HG03520 (cell line): ENCODE measurements around the gene RAD18.
A peak's percentile ranks its signal among the peaks of the same experiment; 100 is the strongest.

Experiments used
- ATAC-seq: cut with Tn5 transposase; IDR thresholded peaks from one replicate; pipeline ENCODE4 v1.9.1; 2021; ENCODE audit warnings: mild to moderate bottlenecking, moderate library complexity; ENCODE audit not compliant: unreplicated experiment

The RAD18 gene

GRCh38 chr3:8963137-8963853 is at the start of gene RAD18:
Gene RAD18 (minus strand): TSS chr3:8963472. CDS start chr3:8963385, 87 bp downstream.
- ATAC-seq, result peak; percentile 83

GRCh38 chr3:9012521-9012920 is 49.2 kb upstream of the RAD18 start:
- ATAC-seq, result no peak

- no peak for ATAC-seq
Measured at GRCh38 chr3:9009976-9010545, 46.8 kb upstream of the RAD18 start.

- ATAC-seq, result no peak
Measured at GRCh38 chr3:9008550-9009255, 45.4 kb upstream of the RAD18 start.

- ATAC-seq, result no peak
Measured at GRCh38 chr3:9007928-9008327, 44.7 kb upstream of the RAD18 start.

- no peak for ATAC-seq
Measured at GRCh38 chr3:9007213-9007612, 43.9 kb upstream of the RAD18 start.

- ATAC-seq, result no peak
Measured at GRCh38 chr3:9000041-9000440, 36.8 kb upstream of the RAD18 start.

GRCh38 chr3:8997151-8997550 is 33.9 kb upstream of the RAD18 start:
- no peak for ATAC-seq

GRCh38 chr3:8996681-8997121 is 33.4 kb upstream of the RAD18 start:
- no peak for ATAC-seq

- ATAC-seq, result no peak
Measured at GRCh38 chr3:8996216-8996615, 32.9 kb upstream of the RAD18 start.

GRCh38 chr3:8994226-8994625 is 31.0 kb upstream of the RAD18 start:
- ATAC-seq, result no peak

- ATAC-seq, result no peak
Measured at GRCh38 chr3:8993331-8993730, 30.1 kb upstream of the RAD18 start.

- no peak for ATAC-seq
Measured at GRCh38 chr3:8992854-8993253, 29.6 kb upstream of the RAD18 start.

GRCh38 chr3:8992199-8992598 is 28.9 kb upstream of the RAD18 start:
- ATAC-seq, result no peak

- ATAC-seq, result no peak
Measured at GRCh38 chr3:8990266-8991215, 27.3 kb upstream of the RAD18 start.

- no peak for ATAC-seq
Measured at GRCh38 chr3:8988791-8989558, 25.7 kb upstream of the RAD18 start.

- ATAC-seq, result no peak
Measured at GRCh38 chr3:8988384-8988655, 25.0 kb upstream of the RAD18 start.

GRCh38 chr3:8987645-8988383 is 24.5 kb upstream of the RAD18 start:
- peak; percentile 81 for ATAC-seq

GRCh38 chr3:8987226-8987625 is 24.0 kb upstream of the RAD18 start:
- no peak for ATAC-seq

GRCh38 chr3:8986741-8987140 is 23.5 kb upstream of the RAD18 start:
- no peak for ATAC-seq
